OCI-LY3 (cell line): ENCODE measurements around the gene YTHDC1.

ENCODE experiments used
- H2AFZ ChIP-seq: fragments of 200-600, 300-600 bp; shearing (Covaris generic); 2 replicates; pipeline ENCODE4 v1.6.0; 2014; ENCODE audit warnings: antibody characterized with exemption, low read depth, low read length
- H3K27ac ChIP-seq: fragments of 200-600, 300-600 bp; sonication (generic); 2 replicates; pipeline ENCODE4 v1.5.1; 2014; ENCODE audit warnings: mild to moderate bottlenecking, low read length, moderate library complexity, mixed read lengths
- H3K27me3 ChIP-seq: fragments of 200-600, 300-600 bp; sonication (generic); 2 replicates; pipeline ENCODE4 v1.6.1; 2014; ENCODE audit warnings: low read depth, low read length, mixed read lengths
- H3K36me3 ChIP-seq: fragments of 200-600, 300-600 bp; sonication (generic); replicated peaks from 2 replicates; pipeline ENCODE3; 2014; ENCODE audit warnings: low read depth, low read length, mixed read lengths
- H3K4me1 ChIP-seq: fragments of 300-600, 200-600 bp; sonication (generic); 2 replicates; pipeline ENCODE4 v1.6.1; 2014; ENCODE audit warnings: low read length, mixed read lengths
- H3K4me2 ChIP-seq: fragments of 200-600, 300-600 bp; sonication (generic); 2 replicates; pipeline ENCODE4 v1.6.1; 2014; ENCODE audit warnings: low read length, mixed read lengths
- H3K4me3 ChIP-seq: fragments of 300-600, 200-600 bp; sonication (generic); 2 replicates; pipeline ENCODE4 v1.5.1; 2014; ENCODE audit warnings: antibody characterized with exemption, mild to moderate bottlenecking, low read length, moderate library complexity
- H3K79me2 ChIP-seq: fragments of 300-600, 200-600 bp; shearing (Covaris generic); 2 replicates; pipeline ENCODE4 v1.6.1; 2014; ENCODE audit warnings: mild to moderate bottlenecking, low read length, mixed read lengths
- H3K9ac ChIP-seq: fragments of 300-600, 200-600 bp; shearing (Covaris generic); 2 replicates; pipeline ENCODE4 v1.6.0; 2014; ENCODE audit warnings: mild to moderate bottlenecking, low read length, moderate library complexity
- H3K9me3 ChIP-seq: fragments of 200-600, 300-600 bp; shearing (Covaris generic); 2 replicates; pipeline ENCODE4 v1.6.1; 2014; ENCODE audit warnings: low read length, mixed read lengths; ENCODE audit not compliant: insufficient read depth
- H4K20me1 ChIP-seq: fragments of 200-600, 300-600 bp; sonication (generic); 2 replicates; pipeline ENCODE4 v1.6.1; 2016; ENCODE audit warnings: low read length, mixed read lengths; ENCODE audit not compliant: insufficient read depth
- CTCF ChIP-seq: fragments of 200-600, 300-600 bp; sonication (generic); IDR thresholded peaks from 2 replicates; pipeline ENCODE4 v1.5.1; 2014; ENCODE audit warnings: antibody characterized with exemption, low read length, low read depth
- EZH2phosphoT487 ChIP-seq: fragments of 200-600 bp; shearing (Covaris generic); IDR thresholded peaks from 2 replicates; pipeline ENCODE4 v1.6.1; 2018; ENCODE audit warnings: antibody characterized with exemption, mixed run types, low read depth

Gene YTHDC1

GRCh38 chr4:68347845-68348244, 2.0 kb downstream of the YTHDC1 start:
- Histone ChIP-seq H3K4me1 (peaks cover 27% of the 10 kb centered on the region), H2AFZ (no peak overlapping the region), H3K9ac (peak overlapping the region; percentile 97), H3K4me2 (peak overlapping the region; percentile 97), H3K27me3 (no peaks in the 10 kb centered on the region), H3K9me3 (no peaks in the 10 kb centered on the region), H4K20me1 (peaks cover 57% of the 10 kb centered on the region), H3K27ac (no peak overlapping the region), H3K36me3 (peaks cover 12% of the 10 kb centered on the region), H3K4me3 (peak overlapping the region; percentile 94), H3K79me2 (peaks cover 70% of the 10 kb centered on the region)
- TF ChIP-seq EZH2phosphoT487 (no peak), CTCF (no peak)

DNA sequence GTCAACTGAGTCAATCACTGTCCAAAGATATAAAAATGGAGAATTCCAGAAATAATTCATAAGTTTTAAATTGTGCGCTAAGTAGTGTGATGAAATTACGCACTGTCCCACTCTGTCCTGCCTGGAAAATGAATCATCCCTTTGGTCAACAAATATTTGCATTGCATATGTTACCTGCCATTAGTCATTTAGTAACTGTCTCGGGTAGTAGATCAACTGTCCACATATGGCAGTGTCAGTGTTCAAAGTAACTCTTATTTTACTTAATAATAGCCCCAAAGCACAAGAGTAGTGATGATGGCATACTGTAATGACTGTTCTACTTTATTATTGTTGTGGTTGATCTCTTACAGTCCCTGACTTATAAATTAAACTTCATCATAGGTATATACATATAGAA, 3.4 kb downstream of the YTHDC1 start:
- no peak overlapping the region for H3K27ac ChIP-seq
- H3K4me3 ChIP-seq = no peak overlapping the region
- peaks cover 84% of the 10 kb centered on the region for H3K79me2 ChIP-seq
- no peak overlapping the region for H2AFZ ChIP-seq
- H3K9me3 ChIP-seq = no peaks in the 10 kb centered on the region
- H4K20me1 ChIP-seq = peaks cover 71% of the 10 kb centered on the region
- no peak overlapping the region for H3K9ac ChIP-seq
- peaks cover 15% of the 10 kb centered on the region for H3K36me3 ChIP-seq
- peaks cover 27% of the 10 kb centered on the region for H3K4me1 ChIP-seq
- H3K27me3 ChIP-seq = no peaks in the 10 kb centered on the region
- 0 out of 2 replicates have a peak overlapping the region, but pooled peaks have one; percentile 97 for H3K4me2 ChIP-seq
- no peak for TF ChIP-seq CTCF
- TF ChIP-seq EZH2phosphoT487 = no peak

- TF ChIP-seq CTCF = no peak
- no peak for TF ChIP-seq EZH2phosphoT487
- no peaks in the 10 kb centered on the region for H3K27me3 ChIP-seq
- no peak overlapping the region for H2AFZ ChIP-seq
- peaks cover 87% of the 10 kb centered on the region for H4K20me1 ChIP-seq
- H3K9ac ChIP-seq = no peak overlapping the region
- H3K36me3 ChIP-seq = peaks cover 15% of the 10 kb centered on the region
- peaks cover 27% of the 10 kb centered on the region for H3K4me1 ChIP-seq
- H3K4me2 ChIP-seq = no peak overlapping the region
- no peak overlapping the region for H3K27ac ChIP-seq
- no peaks in the 10 kb centered on the region for H3K9me3 ChIP-seq
- no peak overlapping the region for H3K4me3 ChIP-seq
- H3K79me2 ChIP-seq = peaks cover 100% of the 10 kb centered on the region
Measured at GRCh38 chr4:68344785-68345184, 5.1 kb downstream of the YTHDC1 start.

DNA sequence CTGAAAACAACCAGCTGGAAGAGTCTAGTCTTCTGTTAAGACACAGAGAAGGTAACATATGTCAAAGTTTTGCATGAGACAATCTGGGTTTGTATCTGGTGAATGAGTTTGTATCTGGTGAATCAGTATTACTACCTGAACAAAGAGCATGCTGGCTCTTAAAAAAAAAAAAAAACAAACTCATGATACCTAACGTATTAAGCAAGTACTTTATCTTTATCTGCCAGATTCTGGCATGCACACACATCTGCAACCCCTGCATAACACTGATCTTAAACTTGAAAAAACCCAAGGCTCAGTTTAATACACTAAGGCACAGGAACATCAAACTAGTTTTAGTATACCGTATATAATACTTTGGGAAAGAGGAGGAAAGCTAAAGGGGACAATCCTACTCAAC, 5.8 kb downstream of the YTHDC1 start:
- Histone ChIP-seq H3K27ac (no peak overlapping the region), H3K79me2 (peaks cover 100% of the 10 kb centered on the region), H3K27me3 (no peaks in the 10 kb centered on the region), H2AFZ (no peak overlapping the region), H3K9me3 (no peaks in the 10 kb centered on the region), H3K4me3 (no peak overlapping the region), H3K9ac (no peak overlapping the region), H3K36me3 (peaks cover 15% of the 10 kb centered on the region), H3K4me2 (no peak overlapping the region), H3K4me1 (peaks cover 27% of the 10 kb centered on the region), H4K20me1 (peaks cover 94% of the 10 kb centered on the region)
- no peak for TF ChIP-seq CTCF
- TF ChIP-seq EZH2phosphoT487 = no peak
